ENCODE results near the gene CARD8.

Gene CARD8

DNA sequence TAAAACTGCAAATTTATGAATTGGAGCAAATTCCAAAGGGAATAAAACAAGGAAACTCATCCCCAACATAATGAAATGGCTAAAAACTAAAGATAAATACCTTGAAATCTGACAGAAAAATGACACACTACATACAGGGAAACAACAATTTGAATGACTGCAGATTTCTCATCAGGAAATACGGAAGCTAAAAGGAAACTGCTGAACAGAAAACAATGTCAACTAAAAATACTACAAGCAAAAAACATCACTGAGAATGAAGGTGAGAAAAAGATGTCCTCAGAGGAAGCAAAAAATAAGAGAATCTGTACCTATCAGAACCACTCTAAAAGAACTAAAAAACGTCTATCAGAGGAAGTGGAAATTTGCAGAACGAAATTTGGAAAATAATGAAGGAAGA, 45.7 kb downstream of the CARD8 start:
- DNase-seq (ENCODE audit: low read depth) = no peak
- H3K4me3 ChIP-seq (ENCODE audit: low read depth, low read length) = no peak overlapping the region
- TF ChIP-seq, protein P1, sequence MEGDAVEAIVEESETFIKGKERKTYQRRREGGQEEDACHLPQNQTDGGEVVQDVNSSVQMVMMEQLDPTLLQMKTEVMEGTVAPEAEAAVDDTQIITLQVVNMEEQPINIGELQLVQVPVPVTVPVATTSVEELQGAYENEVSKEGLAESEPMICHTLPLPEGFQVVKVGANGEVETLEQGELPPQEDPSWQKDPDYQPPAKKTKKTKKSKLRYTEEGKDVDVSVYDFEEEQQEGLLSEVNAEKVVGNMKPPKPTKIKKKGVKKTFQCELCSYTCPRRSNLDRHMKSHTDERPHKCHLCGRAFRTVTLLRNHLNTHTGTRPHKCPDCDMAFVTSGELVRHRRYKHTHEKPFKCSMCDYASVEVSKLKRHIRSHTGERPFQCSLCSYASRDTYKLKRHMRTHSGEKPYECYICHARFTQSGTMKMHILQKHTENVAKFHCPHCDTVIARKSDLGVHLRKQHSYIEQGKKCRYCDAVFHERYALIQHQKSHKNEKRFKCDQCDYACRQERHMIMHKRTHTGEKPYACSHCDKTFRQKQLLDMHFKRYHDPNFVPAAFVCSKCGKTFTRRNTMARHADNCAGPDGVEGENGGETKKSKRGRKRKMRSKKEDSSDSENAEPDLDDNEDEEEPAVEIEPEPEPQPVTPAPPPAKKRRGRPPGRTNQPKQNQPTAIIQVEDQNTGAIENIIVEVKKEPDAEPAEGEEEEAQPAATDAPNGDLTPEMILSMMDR (conservative IDR thresholded peaks at IDR 0.05; ENCODE audit: low read depth, low read length) = no peak

DNA sequence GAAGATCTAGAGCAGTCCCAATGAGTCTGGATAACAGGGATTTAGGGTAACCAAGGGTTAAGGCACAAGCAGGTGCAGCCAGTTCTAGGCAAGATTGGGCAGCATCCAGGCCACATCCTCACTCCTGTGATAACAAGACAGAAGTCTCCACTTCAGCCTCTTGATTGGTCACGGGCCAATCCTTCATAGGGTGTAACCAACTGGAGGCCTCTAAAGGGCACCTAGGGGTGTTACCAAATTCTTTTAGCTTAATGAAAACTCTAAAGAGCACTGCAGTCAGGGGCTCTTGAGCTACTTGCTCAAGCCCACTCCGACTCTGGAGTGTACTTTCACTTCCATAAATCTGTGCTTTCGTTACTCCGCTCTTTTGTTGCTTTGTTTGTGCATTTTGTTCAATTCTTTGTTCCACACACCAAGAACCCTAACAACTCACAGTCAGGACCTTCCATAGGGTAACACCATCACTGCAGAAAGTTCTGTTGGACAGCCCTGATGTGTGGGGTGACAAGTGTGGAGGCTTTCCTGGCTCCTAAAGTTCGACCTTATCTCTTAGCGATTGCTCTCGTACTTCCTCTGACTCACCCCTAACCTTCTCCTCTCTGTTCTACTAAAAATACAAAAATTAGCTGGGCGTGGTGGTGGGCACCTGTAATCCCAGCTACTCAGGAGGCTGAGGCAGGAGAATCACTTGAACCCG, 49.2 kb downstream of the CARD8 start:
- no peak overlapping the region for H3K4me3 ChIP-seq (ENCODE audit: low read depth, low read length)
- no peak for DNase-seq (ENCODE audit: low read depth)
- TF ChIP-seq, protein P1 (conservative IDR thresholded peaks at IDR 0.05; ENCODE audit: low read depth, low read length) = no peak

DNA sequence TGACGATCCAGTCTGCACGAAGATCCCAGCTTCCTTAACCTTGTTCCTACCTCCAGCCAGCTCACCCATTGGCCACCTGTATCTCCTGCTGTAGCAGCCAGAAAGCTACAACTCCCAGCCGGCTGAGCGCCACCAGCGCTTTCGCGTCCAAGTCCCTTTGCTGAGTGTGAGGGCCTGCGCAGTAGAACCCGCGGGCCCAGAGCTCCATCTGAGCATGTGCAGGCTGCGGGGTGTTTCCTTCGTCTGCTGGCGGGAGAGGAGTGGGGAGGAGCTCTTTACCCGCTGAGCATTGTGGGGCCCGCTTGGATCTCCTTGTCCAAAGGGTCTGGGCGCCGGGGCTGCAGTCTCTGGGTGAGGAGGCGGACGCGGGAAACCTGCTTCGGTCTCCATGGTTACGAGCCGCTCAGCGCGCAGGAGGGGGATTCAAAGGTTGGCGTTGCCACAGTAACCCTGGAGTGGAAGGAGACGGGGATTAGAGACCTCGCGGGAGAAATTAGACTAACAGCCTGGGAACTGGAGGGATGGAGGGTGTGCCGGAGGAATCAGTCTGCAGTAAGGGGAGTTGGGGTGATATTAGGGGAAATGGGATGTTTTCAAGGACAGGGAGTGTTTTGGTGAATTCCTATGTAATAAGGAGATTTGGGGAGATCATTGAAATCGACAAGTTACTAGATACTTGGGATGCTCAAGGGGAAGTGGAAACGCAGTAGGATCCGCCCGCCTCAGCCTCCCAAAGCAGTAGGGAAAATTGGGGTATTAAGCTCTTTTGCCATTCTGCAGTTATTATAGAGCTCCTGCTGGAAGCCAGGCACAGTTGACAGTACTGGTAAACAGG, 51.7 kb downstream of the CARD8 start:
- peak; percentile 96 for DNase-seq (ENCODE audit: low read depth)
- TF ChIP-seq, protein P1 (conservative IDR thresholded peaks at IDR 0.05; ENCODE audit: low read depth, low read length) = no peak

DNA sequence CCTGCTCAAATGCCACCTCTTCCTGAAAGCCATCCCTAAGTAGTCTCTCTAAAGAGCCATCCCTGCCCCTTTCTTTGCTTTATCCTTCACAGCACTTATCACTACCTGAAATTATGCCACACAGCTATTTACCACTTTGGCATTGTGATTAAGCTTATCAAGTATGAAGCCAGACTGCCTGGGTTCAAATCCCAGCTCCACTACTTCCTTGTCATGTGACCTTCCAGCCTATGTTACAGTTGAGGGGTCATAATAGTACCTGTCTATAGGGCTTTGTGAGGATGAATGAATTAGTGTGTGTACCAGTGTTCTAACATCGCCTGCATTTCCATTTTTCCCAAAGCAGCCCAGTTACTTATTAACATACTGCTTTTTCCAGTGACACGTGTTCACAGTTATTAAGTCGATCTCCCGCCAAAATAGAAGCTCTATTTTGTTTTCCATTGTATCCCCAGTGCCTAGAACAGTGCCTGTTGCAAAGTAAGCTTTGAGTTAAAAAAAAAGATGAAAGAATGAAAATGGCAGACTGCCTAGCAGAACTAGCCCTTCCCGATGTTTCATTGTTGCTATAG, 52.4 kb downstream of the CARD8 start:
- DNase-seq (ENCODE audit: low read depth) = no peak
- H3K4me3 ChIP-seq (ENCODE audit: low read depth, low read length) = peak overlapping the region; percentile 82
- TF ChIP-seq, protein P1 (conservative IDR thresholded peaks at IDR 0.05; ENCODE audit: low read depth, low read length) = no peak

More for the DNA sequence above, 51.7 kb downstream of the CARD8 start:
- peak overlapping the region; percentile 82 for H3K4me3 ChIP-seq (ENCODE audit: low read depth, low read length)

DNA sequence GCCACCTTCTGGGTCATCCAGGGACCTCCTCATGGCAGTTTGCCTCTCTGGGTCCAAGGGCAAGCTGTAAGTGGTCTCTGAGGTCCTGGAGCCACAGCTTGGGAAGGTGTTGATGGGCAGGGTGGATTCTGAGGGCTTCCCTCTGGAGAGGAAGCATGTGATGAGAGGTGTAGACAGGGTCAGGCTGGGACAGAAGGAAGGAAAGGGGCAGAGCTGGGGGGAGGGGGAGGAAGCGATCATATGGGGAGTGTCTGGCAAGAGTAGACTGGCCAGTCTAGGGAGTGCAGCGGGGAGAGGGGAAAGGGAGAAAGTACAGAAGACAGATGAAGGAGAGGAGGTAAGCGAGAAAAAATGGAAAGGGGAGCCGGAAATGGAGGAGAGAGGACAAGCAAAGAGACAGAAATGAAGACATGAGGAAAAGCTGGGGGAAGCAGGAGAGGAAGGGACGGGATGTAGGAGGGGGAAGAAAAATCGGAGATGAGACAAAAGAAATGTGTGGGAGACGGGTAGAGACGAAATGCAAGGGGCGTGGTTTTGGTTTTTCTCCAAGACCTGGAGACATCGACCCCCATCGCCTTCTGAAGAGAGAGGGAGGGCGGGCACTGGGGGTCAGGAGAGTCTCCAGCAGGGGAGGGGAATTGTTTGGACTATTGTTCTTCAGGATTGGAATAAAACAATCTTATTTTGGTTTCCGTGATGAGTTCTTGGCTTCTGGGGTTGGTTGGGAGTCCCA, 58.6 kb downstream of the CARD8 start:
- no peak overlapping the region for H3K4me3 ChIP-seq (ENCODE audit: low read depth, low read length)
- TF ChIP-seq, protein P1 (conservative IDR thresholded peaks at IDR 0.05; ENCODE audit: low read depth, low read length) = no peak
- DNase-seq (ENCODE audit: low read depth) = peak; percentile 7

DNA sequence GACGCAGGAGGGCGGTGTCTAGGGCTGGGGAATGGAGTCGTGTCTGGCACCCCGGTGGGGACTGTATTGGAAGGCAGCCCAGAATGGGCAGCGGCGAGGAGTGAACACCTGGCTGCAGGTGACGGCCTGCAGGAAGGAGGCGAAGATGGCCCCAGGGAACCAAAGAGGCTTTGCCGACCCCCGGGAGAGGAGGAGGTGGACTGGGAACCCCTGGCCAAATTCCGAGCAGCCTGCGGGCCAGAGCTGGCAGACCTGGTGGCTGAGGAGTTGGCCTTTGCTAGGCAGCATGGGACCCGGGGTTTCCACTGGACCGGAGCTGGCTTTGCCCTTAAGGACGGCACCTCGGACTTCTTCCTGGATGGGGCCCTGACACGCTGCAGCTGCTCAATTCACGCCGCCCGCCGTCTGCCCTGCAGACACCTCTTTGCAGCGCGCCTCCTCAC, 59.4 kb downstream of the CARD8 start:
- TF ChIP-seq, protein P1 (conservative IDR thresholded peaks at IDR 0.05; ENCODE audit: low read depth, low read length) = no peak
- no peak for DNase-seq (ENCODE audit: low read depth)
- no peak overlapping the region for H3K4me3 ChIP-seq (ENCODE audit: low read depth, low read length)
